Epithelial cell of esophagus (primary cell): Measurements from ENCODE around the gene EIF2B2.

Experiments
- DNase-seq: peaks from one replicate; pipeline ENCODE4 v3.0.0; 2010; ENCODE audit warnings: low read depth
- H3K4me3 ChIP-seq: 2 replicates; pipeline ENCODE4 v1.5.1; 2011; ENCODE audit warnings: mild to moderate bottlenecking, low read length, control low read depth
- TF ChIP-seq, protein P1 (sequence below): IDR thresholded peaks from 2 replicates; pipeline ENCODE4 v1.5.1; 2011; ENCODE audit warnings: low read depth, mild to moderate bottlenecking, low read length, control low read depth, inconsistent platforms; ENCODE audit not compliant: insufficient read depth; ENCODE audit errors: missing control alignments

The EIF2B2 gene

DNA sequence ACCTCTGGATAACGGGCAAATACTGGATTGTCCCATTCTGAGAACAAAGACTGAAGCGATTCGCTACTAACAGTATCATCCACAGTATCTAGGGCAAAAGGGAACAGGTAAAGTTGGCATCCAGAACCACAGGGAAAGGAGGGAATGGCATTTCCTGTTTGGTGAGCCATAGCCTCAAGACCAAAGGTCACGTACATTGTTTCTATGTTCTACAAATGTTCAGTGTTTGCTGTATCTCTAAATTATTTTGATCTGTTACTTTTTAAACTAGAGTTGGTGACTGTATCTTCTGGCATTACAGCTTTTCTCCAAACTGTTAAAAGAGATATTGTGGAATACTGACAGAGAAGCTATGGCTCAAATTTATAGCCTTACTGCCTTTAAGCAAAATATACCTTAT lies 38.9 kb downstream of the EIF2B2 start:
- no peak overlapping the region for H3K4me3 ChIP-seq
- TF ChIP-seq, protein P1, sequence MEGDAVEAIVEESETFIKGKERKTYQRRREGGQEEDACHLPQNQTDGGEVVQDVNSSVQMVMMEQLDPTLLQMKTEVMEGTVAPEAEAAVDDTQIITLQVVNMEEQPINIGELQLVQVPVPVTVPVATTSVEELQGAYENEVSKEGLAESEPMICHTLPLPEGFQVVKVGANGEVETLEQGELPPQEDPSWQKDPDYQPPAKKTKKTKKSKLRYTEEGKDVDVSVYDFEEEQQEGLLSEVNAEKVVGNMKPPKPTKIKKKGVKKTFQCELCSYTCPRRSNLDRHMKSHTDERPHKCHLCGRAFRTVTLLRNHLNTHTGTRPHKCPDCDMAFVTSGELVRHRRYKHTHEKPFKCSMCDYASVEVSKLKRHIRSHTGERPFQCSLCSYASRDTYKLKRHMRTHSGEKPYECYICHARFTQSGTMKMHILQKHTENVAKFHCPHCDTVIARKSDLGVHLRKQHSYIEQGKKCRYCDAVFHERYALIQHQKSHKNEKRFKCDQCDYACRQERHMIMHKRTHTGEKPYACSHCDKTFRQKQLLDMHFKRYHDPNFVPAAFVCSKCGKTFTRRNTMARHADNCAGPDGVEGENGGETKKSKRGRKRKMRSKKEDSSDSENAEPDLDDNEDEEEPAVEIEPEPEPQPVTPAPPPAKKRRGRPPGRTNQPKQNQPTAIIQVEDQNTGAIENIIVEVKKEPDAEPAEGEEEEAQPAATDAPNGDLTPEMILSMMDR: no peak
- DNase-seq: no peak

DNA sequence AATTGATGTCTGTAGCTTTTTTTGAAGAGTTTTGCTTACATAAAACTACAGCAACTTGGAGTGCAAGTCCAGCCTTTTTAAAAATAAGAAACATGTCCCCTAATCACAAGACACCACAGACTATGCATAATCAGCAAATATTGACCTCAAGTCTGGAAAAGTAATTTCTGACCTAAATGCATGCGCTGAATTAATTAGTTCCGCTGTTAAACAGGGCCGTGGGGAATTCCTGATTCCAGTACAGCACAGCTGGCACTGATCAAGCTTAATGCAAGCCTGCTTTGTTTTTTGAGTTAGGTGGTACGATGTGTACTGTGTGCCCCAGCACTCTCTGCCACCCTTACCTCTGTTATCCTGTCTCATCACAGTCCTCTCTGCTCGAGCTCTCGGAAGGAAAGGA lies 39.3 kb downstream of the EIF2B2 start:
- TF ChIP-seq, protein P1: no peak
- no peak for DNase-seq
- no peak overlapping the region for H3K4me3 ChIP-seq

DNA sequence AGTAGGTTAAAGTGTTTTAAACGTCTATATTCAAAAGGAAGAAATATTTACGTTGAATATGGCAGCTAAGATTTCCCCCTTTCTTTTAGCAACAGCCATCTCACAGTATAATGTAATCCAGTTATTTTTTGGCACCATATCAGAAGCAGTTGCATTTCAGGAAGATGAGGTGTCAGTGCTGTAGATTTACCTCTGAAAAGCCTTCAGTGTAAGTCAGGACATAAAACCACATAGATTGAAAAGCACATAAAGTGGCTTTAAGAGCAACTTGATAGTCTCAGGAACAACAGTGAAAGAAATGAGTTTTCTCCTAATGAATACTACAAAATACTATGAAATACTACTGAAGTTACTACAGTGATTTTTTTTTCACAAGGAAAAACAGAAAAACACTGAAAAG lies 41.6 kb downstream of the EIF2B2 start:
- H3K4me3 ChIP-seq: no peak overlapping the region
- peak; percentile 61 for DNase-seq
- TF ChIP-seq, protein P1: no peak

DNA sequence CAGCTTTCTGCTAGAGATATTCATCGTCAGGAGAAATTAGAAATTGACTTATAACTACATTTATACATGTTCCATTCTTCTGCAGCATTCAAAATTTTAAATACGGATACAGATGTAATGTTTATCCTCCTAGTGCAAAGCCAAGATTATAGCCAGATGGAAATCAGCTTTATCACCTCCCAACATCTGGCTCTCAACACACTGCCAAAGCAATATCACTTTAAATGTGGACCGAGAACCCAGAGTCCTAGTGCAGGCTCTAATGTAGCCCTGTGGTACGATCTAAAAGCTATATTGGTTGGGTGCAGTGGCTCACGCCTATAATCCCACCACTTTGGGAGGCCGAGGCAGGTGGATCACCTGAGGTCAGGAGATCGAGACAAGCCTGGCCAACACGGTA lies 42.0 kb downstream of the EIF2B2 start:
- TF ChIP-seq, protein P1: no peak
- no peak for DNase-seq
- no peak overlapping the region for H3K4me3 ChIP-seq

DNA sequence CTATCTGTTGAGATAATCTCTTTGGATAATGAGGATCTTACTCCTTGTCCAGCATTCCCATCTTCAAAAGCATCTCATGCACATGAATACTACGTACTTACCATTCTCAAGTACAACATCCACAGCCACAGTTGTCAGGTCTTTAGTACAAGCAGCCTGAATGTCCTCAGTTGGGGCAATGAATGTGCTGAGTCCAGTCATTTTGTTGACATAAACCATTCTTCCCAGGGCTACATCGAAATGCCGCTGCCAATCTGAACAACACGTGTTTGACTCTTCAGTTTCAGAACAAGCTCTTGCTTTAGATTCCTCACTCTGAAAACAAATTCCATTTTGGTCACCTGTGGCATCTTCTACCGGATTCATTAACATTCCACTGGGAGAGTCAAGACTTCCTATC lies 43.6 kb downstream of the EIF2B2 start:
- H3K4me3 ChIP-seq: no peak overlapping the region
- TF ChIP-seq, protein P1: no peak
- DNase-seq: no peak

DNA sequence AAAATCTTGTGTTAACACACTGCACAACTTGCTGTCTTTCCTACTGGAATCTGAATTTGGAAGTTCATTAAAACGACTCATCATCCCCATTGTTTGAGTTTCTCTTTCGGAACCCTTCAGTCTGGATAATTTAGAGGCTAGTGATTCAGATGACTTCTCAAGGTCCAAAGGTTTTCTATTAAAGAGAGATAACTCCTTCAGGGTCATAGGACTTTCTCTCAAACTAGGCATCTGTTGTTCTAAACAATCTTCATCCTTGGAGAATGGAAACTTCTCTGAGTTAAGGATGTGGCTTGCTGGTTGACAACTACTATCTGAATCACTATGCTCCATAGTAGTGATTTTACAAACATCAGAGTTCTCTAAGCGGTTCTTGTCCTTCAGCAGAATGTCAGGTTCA lies 44.2 kb downstream of the EIF2B2 start:
- TF ChIP-seq, protein P1: no peak
- no peak for DNase-seq
- H3K4me3 ChIP-seq: no peak overlapping the region

DNA sequence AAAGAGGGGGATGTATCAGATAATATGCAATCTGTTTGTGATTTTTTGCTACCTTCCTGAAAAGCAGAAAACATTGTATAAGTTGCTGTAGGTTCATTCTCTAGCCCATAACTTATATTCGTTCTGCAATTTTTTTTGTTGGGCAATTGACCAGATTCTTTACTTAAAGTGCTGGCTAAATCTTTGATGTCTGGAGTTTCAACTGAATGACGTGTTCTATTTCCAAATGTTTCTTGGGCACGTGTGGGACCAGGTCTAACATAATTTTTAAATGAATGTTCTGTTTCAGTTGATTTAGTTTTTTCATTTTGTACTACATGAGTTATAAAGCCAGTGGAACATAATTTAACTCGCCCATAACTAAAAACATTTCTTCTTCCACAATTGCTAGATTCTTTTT lies 44.8 kb downstream of the EIF2B2 start:
- no peak overlapping the region for H3K4me3 ChIP-seq
- DNase-seq: no peak
- TF ChIP-seq, protein P1: no peak
